NOMO-1 treated with dmso at 0.1 percent for 144 hours (cell line): ENCODE data around the gene KCNIP3.

Experiments used
- DNase-seq: peaks from one replicate; lab custom pipeline; 2025; ENCODE audit not compliant: unreplicated experiment; lab: John Stamatoyannopoulos, UW

KCNIP3 gene

DNA sequence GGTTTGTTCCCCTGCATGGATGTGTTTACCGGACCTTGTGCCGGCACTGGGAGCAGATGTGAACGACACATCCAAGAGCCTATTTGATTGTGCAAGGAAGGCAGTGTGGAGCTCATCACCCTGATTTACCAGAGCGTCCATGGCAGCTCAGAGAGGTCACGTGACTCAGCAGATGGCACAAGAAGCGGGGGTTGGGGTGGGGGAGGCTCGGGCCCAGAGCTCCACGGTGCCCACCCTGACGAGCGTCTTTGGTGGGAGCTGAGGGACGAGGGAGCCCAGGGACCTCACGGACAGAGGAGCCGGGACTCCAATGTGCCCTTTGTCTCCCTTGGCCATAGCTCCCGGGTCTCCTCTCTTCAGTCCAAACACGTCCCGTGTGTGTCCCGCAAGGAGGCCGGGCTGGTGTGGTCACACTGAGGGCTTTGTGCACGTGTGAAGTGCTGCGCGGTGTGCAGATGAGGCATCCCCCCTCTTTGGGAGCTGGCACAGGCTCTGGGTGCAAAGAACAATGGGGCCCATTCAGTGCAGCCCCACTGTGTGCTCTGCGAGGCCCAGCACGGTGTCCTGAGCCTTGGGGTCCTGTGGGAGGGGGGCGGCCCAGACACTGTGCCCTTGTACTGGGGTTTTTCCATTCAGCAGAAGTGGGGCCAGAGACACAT, 15.5 kb downstream of the KCNIP3 start:
- DNase-seq, result no peak

- no peak for DNase-seq
These were observed 16.4 kb downstream of the KCNIP3 start for GRCh38 chr2:95313296-95314131.

DNA sequence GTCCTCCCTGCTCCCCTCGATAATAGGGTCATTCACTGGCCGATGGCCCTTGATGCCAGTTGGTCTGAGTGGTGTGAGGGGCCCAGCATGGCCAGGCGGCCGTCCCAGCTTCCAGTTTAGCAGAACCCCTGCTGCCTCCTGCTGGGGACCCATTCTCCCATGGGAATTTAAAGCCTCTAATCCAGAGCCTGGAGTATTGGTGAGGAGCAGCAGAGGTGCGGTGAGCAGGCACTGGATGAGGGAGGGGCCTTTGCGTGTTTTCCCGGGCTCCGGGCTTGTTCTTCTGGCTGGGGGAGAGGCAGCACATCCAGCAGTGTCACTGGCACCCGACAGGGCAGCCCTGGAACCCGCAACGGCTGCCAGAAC, 17.4 kb downstream of the KCNIP3 start:
- DNase-seq, result no peak

GRCh38 chr2:95314964-95315611, 17.9 kb downstream of the KCNIP3 start:
- DNase-seq, result no peak

GRCh38 chr2:95315801-95316411, 18.8 kb downstream of the KCNIP3 start:
- no peak for DNase-seq

DNA sequence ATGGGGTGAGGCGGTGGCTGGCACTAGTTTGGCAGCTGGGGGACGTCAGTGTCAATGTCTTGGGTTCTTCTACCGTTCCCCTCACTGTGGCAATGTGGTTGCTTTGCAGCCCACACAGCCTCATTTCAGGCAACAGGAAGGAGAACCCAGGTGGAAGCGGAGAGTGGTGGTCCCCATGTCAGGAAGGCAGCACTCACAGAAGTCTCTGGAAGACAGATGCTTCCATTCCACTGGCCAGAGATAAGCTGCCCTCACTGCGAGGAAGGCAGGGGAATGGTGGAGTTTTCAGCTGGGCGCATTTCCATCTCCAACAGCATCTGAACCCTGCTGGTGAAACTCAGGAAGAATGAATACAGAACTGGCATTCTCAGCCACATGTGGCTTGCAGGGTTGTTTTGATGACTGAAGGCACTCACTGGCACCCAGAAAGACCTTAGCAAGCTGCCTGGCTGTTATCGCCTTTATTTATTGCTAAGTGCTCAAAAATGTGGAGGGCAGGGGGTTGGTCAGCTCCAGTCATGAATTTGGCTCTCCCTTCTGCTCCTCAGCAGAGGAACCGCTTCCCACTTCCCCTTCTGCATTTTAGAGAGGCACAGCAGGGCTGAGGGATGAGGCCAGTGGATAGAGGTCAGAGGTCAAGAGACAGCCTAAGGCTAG, 19.4 kb downstream of the KCNIP3 start:
- DNase-seq, result no peak

GRCh38 chr2:95317123-95317500, 20.0 kb downstream of the KCNIP3 start:
- DNase-seq, result no peak

DNA sequence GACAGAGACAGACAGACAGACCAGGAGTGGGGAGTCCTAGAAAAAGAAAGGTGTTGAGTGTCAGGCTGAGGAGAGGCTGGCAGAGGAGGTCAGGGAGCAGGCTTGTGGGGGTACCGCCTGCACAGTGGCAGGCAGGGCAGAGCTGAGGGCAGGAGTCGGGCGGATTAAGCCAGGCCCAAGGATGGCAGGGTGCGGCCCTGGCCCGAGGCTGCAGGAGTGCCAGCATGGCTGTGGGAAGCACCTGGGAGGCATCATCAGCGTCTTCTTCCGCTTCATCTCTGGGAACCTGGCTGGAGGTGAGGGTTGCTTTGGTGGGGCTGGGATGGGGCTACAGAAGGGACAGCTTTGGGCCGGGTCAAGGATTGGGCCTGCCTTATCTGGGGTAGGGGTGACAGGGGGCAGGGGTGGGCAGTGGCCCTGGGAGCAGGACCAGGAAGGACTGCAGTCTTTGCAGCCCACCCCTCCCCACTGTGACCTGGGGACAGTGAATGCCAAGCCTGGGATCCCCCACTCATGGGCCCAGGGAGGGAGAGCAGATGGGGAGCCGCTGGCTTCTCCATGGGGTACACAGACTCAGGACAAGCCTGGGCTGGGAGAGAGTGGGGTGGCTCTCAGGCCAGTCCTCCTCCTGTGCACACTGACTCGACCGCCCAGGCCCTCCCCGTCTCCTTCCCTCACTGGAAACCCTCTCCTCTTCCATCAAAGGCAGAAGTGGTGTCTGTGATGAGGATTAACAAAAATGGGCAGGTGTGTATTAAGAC, 20.7 kb downstream of the KCNIP3 start:
- DNase-seq, result no peak

GRCh38 chr2:95318431-95319220, 21.5 kb downstream of the KCNIP3 start:
- DNase-seq, result no peak

GRCh38 chr2:95319481-95320343, 22.6 kb downstream of the KCNIP3 start:
- no peak for DNase-seq

DNA sequence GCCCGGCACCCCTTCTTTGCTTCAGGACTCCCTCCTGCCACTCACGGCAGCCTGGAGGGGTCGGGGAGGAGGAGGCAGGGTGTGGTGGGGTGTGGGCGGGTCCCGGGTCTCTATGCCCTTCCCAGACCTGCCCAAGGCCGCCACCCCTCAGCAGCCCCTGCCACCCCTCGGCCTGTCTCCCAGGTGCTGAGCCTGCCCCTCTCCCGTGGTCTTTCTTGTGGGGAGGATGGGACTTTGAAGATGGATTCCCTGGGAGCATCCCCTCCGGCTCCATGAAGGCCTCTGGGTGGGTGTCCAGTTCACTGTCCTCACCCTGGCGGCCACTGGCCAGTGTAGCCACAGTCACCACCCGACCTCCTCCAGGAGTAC, 23.2 kb downstream of the KCNIP3 start:
- no peak for DNase-seq

GRCh38 chr2:95320986-95321767, 24.0 kb downstream of the KCNIP3 start:
- no peak for DNase-seq

DNA sequence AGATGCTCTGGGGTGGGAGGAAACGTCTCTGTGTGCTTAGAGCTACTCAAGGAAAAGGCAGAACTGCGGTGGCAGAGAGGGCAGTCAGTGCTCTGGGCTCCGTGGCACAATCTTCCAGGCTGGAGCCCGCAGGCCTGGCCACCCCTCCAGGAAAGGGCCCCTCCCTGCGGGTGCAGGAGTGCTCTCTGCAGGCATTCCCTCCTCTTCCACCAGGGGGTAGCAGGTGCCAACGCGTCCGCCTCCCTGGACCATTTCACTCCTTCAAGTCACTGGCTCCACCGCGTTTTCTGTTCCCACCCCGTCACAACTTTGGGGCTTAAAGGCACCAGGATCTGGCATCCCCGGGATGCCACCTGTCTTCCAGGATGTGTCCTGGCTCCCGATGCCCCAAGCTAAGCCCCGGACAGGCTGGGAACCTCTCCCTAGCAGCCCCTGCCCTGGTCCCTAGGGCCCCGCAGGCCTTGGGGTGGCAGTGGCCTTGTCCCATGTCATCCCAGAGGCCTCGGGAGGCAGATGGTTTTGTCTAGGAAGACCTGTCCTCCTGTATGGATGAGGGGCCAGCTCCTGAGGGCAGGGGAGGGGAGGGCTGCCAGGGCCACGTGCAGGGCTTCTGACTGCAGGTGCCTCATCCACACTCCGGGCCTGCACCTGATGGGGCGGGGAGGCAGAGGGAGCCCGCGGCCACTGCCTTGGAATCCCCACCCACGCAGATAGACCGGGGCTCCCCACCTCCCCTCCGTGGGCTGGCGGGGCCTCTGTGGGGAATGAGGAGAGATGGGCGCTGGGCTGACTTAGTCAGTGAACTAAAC, 26.4 kb downstream of the KCNIP3 start:
- DNase-seq, result no peak

- no peak for DNase-seq
These were observed 27.9 kb downstream of the KCNIP3 start for GRCh38 chr2:95325026-95325425.

GRCh38 chr2:95325590-95326432, 28.7 kb downstream of the KCNIP3 start:
- no peak for DNase-seq

GRCh38 chr2:95326433-95327140, 29.4 kb downstream of the KCNIP3 start:
- no peak for DNase-seq
